WI38 (cell line): ENCODE results near the gene FAM222B.
"Not testable (repeated sequence)": the region's sequence is repeated elsewhere in the genome, so short reads cannot be mapped to it uniquely, and the experiment has no call there.

Source experiments
- H3K4me3 ChIP-seq: 2 replicates; pipeline ENCODE4 v1.5.1; 2011; ENCODE audit warnings: low read depth, mild to moderate bottlenecking, control low read depth, low read length
- CTCF ChIP-seq: IDR thresholded peaks from 2 replicates; pipeline ENCODE4 v1.5.1; 2012; ENCODE audit warnings: low read depth, mild to moderate bottlenecking, control low read depth, low read length

The FAM222B gene

GRCh38 chr17:28879886-28880571 lies 37.4 kb upstream of the FAM222B start:
- no peak overlapping the region for H3K4me3 ChIP-seq
- no peak for TF ChIP-seq CTCF

- TF ChIP-seq CTCF: peak; percentile 44
Observed at GRCh38 chr17:28878981-28879380, 36.4 kb upstream of the FAM222B start.

GRCh38 chr17:28878158-28878910 lies 35.7 kb upstream of the FAM222B start:
- TF ChIP-seq CTCF: no peak
- no peak overlapping the region for H3K4me3 ChIP-seq

More at GRCh38 chr17:28878981-28879380, 36.4 kb upstream of the FAM222B start:
- no peak overlapping the region for H3K4me3 ChIP-seq

- H3K4me3 ChIP-seq: not testable (repeated sequence)
Observed at GRCh38 chr17:28877150-28877711, 34.6 kb upstream of the FAM222B start.

- no peak overlapping the region for H3K4me3 ChIP-seq
- TF ChIP-seq CTCF: no peak
Observed at GRCh38 chr17:28875848-28876550, 33.4 kb upstream of the FAM222B start.

- no peak overlapping the region for H3K4me3 ChIP-seq
- no peak for TF ChIP-seq CTCF
Observed at GRCh38 chr17:28874750-28875149, 32.2 kb upstream of the FAM222B start.

GRCh38 chr17:28873839-28874238 lies 31.2 kb upstream of the FAM222B start:
- no peak overlapping the region for H3K4me3 ChIP-seq
- no peak for TF ChIP-seq CTCF
